ENCODE measurements around the gene TMEM119. TPM values are rescaled to one million over a fixed set of nuclear protein-coding genes. Genes with fewer than 3 reads are reported as not detected.
"Not testable (repeated sequence)": the region's sequence is repeated elsewhere in the genome, so short reads cannot be mapped to it uniquely, and the experiment has no call there.

TMEM119 gene
- total RNA-seq, 5 donors from 2014 or later (not counting 1 experiment from before 2014, with no cell fraction given), result 0.13 to 3.9 (median 0.98) TPM

GRCh38 chr12:108577458-108577857 lies 20.4 kb downstream of the TMEM119 start:
- Mint-ChIP-seq H3K27ac (peak overlapping the region in 1 of 2 donors; percentile 9), H3K36me3 (no peaks in the 10 kb centered on the region), H3K27me3 (no peaks in the 10 kb centered on the region), H3K4me3 (no peak overlapping the region), H3K4me1 (peaks cover 39 to 50% (median 47%) of the 10 kb centered on the region in 3 donors), H3K9me3 (peaks cover 0 to 10% (median 0%) of the 10 kb centered on the region in 3 donors)
- Histone ChIP-seq H3K4me1 (ENCODE audit: control insufficient read depth in 1 of 2, extremely low read depth in 1 of 2, insufficient read depth in 2 of 2, low read length in 2 of 2) (peaks cover 2 to 14% of the 10 kb centered on the region in 2 experiments), H3K36me3 (ENCODE audit: control insufficient read depth in 2 of 2, extremely low read depth in 1 of 2, insufficient read depth in 1 of 2, low read length in 1 of 2) (no peaks in the 10 kb centered on the region), H3K4me3 (ENCODE audit: control insufficient read depth in 1 of 2, extremely low read depth in 1 of 2, low read length in 1 of 2) (no peak overlapping the region), H3K27ac (ENCODE audit: low read length) (no peak overlapping the region), H3K27me3 (replicated peaks in 1 of 2; ENCODE audit: control insufficient read depth in 2 of 2, extremely low read depth in 1 of 2, insufficient read depth in 2 of 2, low read length in 1 of 2) (no peaks in the 10 kb centered on the region), H3K9me3 (no peaks in the 10 kb centered on the region)
- POLR2A ChIA-PET, result no interaction called here
- CTCF ChIA-PET, result interaction anchor here (0.6 to 1.3 kb wide), 4 partner anchors 9 to 64 kb away, joined by 3 to 4 read pairs (median 3); no protein-coding TSS in a partner anchor
- ATAC-seq (replicated peaks in 1 of 4), result no peak
- no peak for DNase-seq

- peak overlapping the region in 1 of 3 donors; percentile 65 for H3K4me3 Mint-ChIP-seq
Measured at GRCh38 chr12:108576660-108577234, 21.1 kb downstream of the TMEM119 start.

GRCh38 chr12:108575199-108575912 lies 22.5 kb downstream of the TMEM119 start:
- DNase-seq, result peak in 3 of 35 experiments; percentile 13 to 35 (median 22)
- no peaks in the 10 kb centered on the region for H3K27me3 Mint-ChIP-seq
- Histone ChIP-seq H3K27ac (ENCODE audit: low read length) (no peak overlapping the region), H3K36me3 (ENCODE audit: control insufficient read depth in 2 of 2, extremely low read depth in 1 of 2, insufficient read depth in 1 of 2, low read length in 1 of 2) (no peaks in the 10 kb centered on the region), H3K4me3 (ENCODE audit: control insufficient read depth in 1 of 2, extremely low read depth in 1 of 2, low read length in 1 of 2) (no peak overlapping the region), H3K9me3 (no peaks in the 10 kb centered on the region), H3K4me1 (ENCODE audit: control insufficient read depth in 1 of 2, extremely low read depth in 1 of 2, insufficient read depth in 2 of 2, low read length in 2 of 2) (peaks cover 13 to 33% of the 10 kb centered on the region in 2 experiments), H3K27me3 (replicated peaks in 1 of 2; ENCODE audit: control insufficient read depth in 2 of 2, extremely low read depth in 1 of 2, insufficient read depth in 2 of 2, low read length in 1 of 2) (no peaks in the 10 kb centered on the region)
- H3K36me3 Mint-ChIP-seq, result no peaks in the 10 kb centered on the region
- POLR2A ChIA-PET, result interaction anchor here in 1 of 2 donors (0.7 kb wide), 1 partner anchor 18 kb away, joined by 6 read pairs; no protein-coding TSS in a partner anchor
- WGBS (ENCODE audit: insufficient coverage), result 100% methylated on average over 1 of the region's 9 CpGs
- peak overlapping the region; percentile 31 to 65 (median 49) for H3K4me3 Mint-ChIP-seq
- peaks cover 0 to 10% (median 0%) of the 10 kb centered on the region in 3 donors for H3K9me3 Mint-ChIP-seq
- peak; percentile 50 to 84 (median 70) for ATAC-seq (replicated peaks in 1 of 4)
- peak overlapping the region; percentile 82 to 85 for H3K27ac Mint-ChIP-seq
- peaks cover 56 to 68% (median 68%) of the 10 kb centered on the region in 3 donors for H3K4me1 Mint-ChIP-seq
- CTCF ChIA-PET, result interaction anchor here in 1 of 2 donors (1.1 kb wide), 1 partner anchor 11 kb away, joined by 3 read pairs; no protein-coding TSS in a partner anchor

More at GRCh38 chr12:108576660-108577234, 21.1 kb downstream of the TMEM119 start:
- peaks cover 0 to 10% (median 0%) of the 10 kb centered on the region in 3 donors for H3K9me3 Mint-ChIP-seq
- H3K36me3 Mint-ChIP-seq, result no peaks in the 10 kb centered on the region
- POLR2A ChIA-PET, result no interaction called here
- ATAC-seq (replicated peaks in 1 of 4), result no peak
- H3K27me3 ChIP-seq (replicated peaks in 1 of 2; ENCODE audit: control insufficient read depth in 2 of 2, extremely low read depth in 1 of 2, insufficient read depth in 2 of 2, low read length in 1 of 2), result no peaks in the 10 kb centered on the region
- CTCF ChIA-PET, result interaction anchor here (0.6 to 1.3 kb wide), 4 partner anchors 8 to 41 kb away, joined by 3 read pairs; no protein-coding TSS in a partner anchor
- no peaks in the 10 kb centered on the region for H3K36me3 ChIP-seq (ENCODE audit: control insufficient read depth in 2 of 2, extremely low read depth in 1 of 2, insufficient read depth in 1 of 2, low read length in 1 of 2)
- 74% methylated on average over 4 of the region's 6 CpGs for WGBS (ENCODE audit: insufficient coverage)
- DNase-seq, result no peak
- peaks cover 45 to 56% (median 54%) of the 10 kb centered on the region in 3 donors for H3K4me1 Mint-ChIP-seq
- peaks cover 2 to 21% of the 10 kb centered on the region in 2 experiments for H3K4me1 ChIP-seq (ENCODE audit: control insufficient read depth in 1 of 2, extremely low read depth in 1 of 2, insufficient read depth in 2 of 2, low read length in 2 of 2)
- no peak overlapping the region for H3K27ac ChIP-seq (ENCODE audit: low read length)
- no peaks in the 10 kb centered on the region for H3K27me3 Mint-ChIP-seq
- no peaks in the 10 kb centered on the region for H3K9me3 ChIP-seq
- H3K4me3 ChIP-seq (ENCODE audit: control insufficient read depth in 1 of 2, extremely low read depth in 1 of 2, low read length in 1 of 2), result no peak overlapping the region
- H3K27ac Mint-ChIP-seq, result peak overlapping the region in 1 of 2 donors; percentile 55

DNA sequence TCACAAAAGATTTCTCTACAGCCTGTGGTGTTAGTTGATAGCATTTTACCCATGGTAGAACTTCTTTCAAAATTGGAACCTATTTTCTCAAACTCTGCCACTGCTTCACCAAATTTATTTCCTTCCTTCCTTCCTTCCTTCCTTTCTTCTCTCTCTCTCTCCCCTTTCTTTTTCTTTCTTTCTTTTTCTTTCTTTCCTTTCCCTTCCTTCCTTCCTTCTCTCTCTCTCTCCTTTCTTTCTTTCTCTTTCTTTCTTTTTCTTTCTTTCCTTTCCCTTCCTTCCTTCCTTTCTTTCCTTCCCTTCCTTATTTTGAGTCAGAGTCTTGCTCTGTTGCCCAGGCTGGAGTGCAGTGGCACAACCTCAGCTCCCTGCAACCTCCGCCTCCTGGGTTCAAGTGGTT lies 23.6 kb downstream of the TMEM119 start:
- CTCF ChIA-PET; H3K27me3 ChIP-seq (replicated peaks in 1 of 2; ENCODE audit: control insufficient read depth in 2 of 2, extremely low read depth in 1 of 2, insufficient read depth in 2 of 2, low read length in 1 of 2); ATAC-seq (replicated peaks in 1 of 4); H3K36me3 Mint-ChIP-seq; POLR2A ChIA-PET; H3K4me3 ChIP-seq (ENCODE audit: control insufficient read depth in 1 of 2, extremely low read depth in 1 of 2, low read length in 1 of 2); DNase-seq; H3K9me3 ChIP-seq; H3K36me3 ChIP-seq (ENCODE audit: control insufficient read depth in 2 of 2, extremely low read depth in 1 of 2, insufficient read depth in 1 of 2, low read length in 1 of 2); H3K27me3 Mint-ChIP-seq; H3K27ac ChIP-seq (ENCODE audit: low read length): not testable (repeated sequence)
- peaks cover 67 to 75% (median 75%) of the 10 kb centered on the region in 3 donors for H3K4me1 Mint-ChIP-seq
- H3K27ac Mint-ChIP-seq, result peak overlapping the region; percentile 31 to 85
- H3K4me1 ChIP-seq (ENCODE audit: control insufficient read depth in 1 of 2, extremely low read depth in 1 of 2, insufficient read depth in 2 of 2, low read length in 2 of 2), result peaks cover 21 to 43% of the 10 kb centered on the region in 2 experiments
- no CpG with 5 or more reads among the region's 1 CpG for WGBS (ENCODE audit: insufficient coverage)
- H3K4me3 Mint-ChIP-seq, result peak overlapping the region in 1 of 3 donors; percentile 65
- H3K9me3 Mint-ChIP-seq, result peaks cover 0 to 10% (median 0%) of the 10 kb centered on the region in 3 donors

DNA sequence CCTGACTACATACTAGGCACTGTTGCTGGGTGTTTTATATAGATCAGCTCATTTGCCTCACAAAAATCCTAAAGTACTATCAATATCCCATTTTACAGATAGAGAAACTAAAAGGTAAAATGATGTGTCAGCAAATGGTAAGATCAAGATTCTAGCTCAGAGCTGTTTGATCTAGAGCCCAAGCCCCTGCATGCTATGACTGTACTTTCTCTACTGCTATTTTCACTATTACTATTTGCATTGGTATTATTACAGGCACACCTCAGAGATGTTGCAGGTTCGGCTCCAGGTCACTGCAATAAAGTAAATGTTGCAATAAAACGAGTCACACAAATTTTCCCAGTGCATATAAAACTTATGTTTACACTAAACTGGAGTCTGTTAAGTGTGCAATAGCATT lies 24.6 kb downstream of the TMEM119 start:
- no CpG with 5 or more reads among the region's 2 CpGs for WGBS (ENCODE audit: insufficient coverage)
- H3K4me1 Mint-ChIP-seq, result peaks cover 76 to 85% (median 80%) of the 10 kb centered on the region in 3 donors
- ATAC-seq (replicated peaks in 1 of 4), result no peak
- H3K36me3 ChIP-seq (ENCODE audit: control insufficient read depth in 2 of 2, extremely low read depth in 1 of 2, insufficient read depth in 1 of 2, low read length in 1 of 2), result peaks cover 0 to 7% of the 10 kb centered on the region in 2 donors
- peaks cover 0 to 2% (median 0%) of the 10 kb centered on the region in 3 donors for H3K9me3 Mint-ChIP-seq
- ChIA-PET POLR2A (no interaction called here), CTCF (interaction anchor here (0.6 to 1.3 kb wide), 5 partner anchors 9 to 536 kb away, joined by 3 to 6 read pairs (median 4); no protein-coding TSS in a partner anchor)
- DNase-seq, result no peak
- H3K27me3 ChIP-seq (replicated peaks in 1 of 2; ENCODE audit: control insufficient read depth in 2 of 2, extremely low read depth in 1 of 2, insufficient read depth in 2 of 2, low read length in 1 of 2), result no peaks in the 10 kb centered on the region
- H3K4me3 ChIP-seq (ENCODE audit: control insufficient read depth in 1 of 2, extremely low read depth in 1 of 2, low read length in 1 of 2), result no peak overlapping the region
- peaks cover 6% of the 10 kb centered on the region for H3K36me3 Mint-ChIP-seq
- H3K9me3 ChIP-seq, result no peaks in the 10 kb centered on the region
- H3K27me3 Mint-ChIP-seq, result no peaks in the 10 kb centered on the region
- H3K27ac Mint-ChIP-seq, result peak overlapping the region in 1 of 2 donors; percentile 98
- no peak overlapping the region for H3K27ac ChIP-seq (ENCODE audit: low read length)
- no peak overlapping the region for H3K4me3 Mint-ChIP-seq
- H3K4me1 ChIP-seq (ENCODE audit: control insufficient read depth in 1 of 2, extremely low read depth in 1 of 2, insufficient read depth in 2 of 2, low read length in 2 of 2), result peaks cover 28 to 50% of the 10 kb centered on the region in 2 experiments

DNA sequence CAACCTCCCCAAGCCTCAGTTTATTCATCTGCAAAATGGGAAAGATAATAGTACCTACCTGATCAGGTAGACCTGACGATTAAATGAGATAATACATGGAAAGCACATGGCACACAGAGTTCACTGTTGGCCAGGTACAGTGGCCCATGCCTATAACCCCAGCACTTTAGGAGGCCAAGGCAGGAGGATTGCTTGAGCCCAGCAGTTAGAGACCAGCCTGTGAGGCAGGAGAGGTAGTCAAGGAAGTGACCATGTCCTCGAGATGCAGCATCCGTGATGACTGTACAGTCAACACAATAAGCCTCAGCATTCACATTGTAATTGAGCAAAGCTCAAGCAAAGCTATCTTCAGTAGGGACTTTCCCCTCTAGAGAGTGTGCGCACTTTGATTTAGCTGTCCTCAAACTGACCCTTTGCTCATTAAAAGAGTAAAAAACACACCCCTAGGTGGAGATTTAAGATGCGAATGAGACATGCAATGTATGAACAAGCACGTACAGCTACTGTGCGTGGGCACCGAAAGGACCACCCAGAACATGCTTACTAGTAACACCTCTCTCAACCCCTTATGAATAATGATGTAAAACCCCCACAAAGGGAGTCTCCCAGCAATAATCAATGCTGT lies 25.6 kb downstream of the TMEM119 start:
- peaks cover 11% of the 10 kb centered on the region for H3K36me3 Mint-ChIP-seq
- no peaks in the 10 kb centered on the region for H3K27me3 Mint-ChIP-seq
- 70% methylated on average over 3 of the region's 8 CpGs for WGBS (ENCODE audit: insufficient coverage)
- H3K9me3 Mint-ChIP-seq, result no peaks in the 10 kb centered on the region
- H3K27me3 ChIP-seq (replicated peaks in 1 of 2; ENCODE audit: control insufficient read depth in 2 of 2, extremely low read depth in 1 of 2, insufficient read depth in 2 of 2, low read length in 1 of 2), result no peaks in the 10 kb centered on the region
- peak overlapping the region; percentile 21 for H3K27ac ChIP-seq (ENCODE audit: low read length)
- H3K4me1 ChIP-seq (ENCODE audit: control insufficient read depth in 1 of 2, extremely low read depth in 1 of 2, insufficient read depth in 2 of 2, low read length in 2 of 2), result peaks cover 38 to 56% of the 10 kb centered on the region in 2 experiments
- DNase-seq, result peak in 1 of 35 experiments; percentile 16
- ChIA-PET CTCF (interaction anchor here (1.0 to 1.1 kb wide), 3 partner anchors 8 to 61 kb away, joined by 3 to 4 read pairs (median 4); partner anchors contain the start of gene SELPLG (in 1 of the 2)), POLR2A (interaction anchor here in 1 of 2 donors (0.6 kb wide), 2 partner anchors 11 to 23 kb away, joined by 3 to 15 read pairs; partner anchors contain the start of gene SART3)
- no peak overlapping the region for H3K4me3 ChIP-seq (ENCODE audit: control insufficient read depth in 1 of 2, extremely low read depth in 1 of 2, low read length in 1 of 2)
- H3K27ac Mint-ChIP-seq, result peak overlapping the region; percentile 88 to 98
- H3K4me3 Mint-ChIP-seq, result peak overlapping the region in 1 of 3 donors; percentile 15
- H3K36me3 ChIP-seq (ENCODE audit: control insufficient read depth in 2 of 2, extremely low read depth in 1 of 2, insufficient read depth in 1 of 2, low read length in 1 of 2), result peaks cover 0 to 17% of the 10 kb centered on the region in 2 donors
- H3K9me3 ChIP-seq, result no peaks in the 10 kb centered on the region
- peaks cover 85 to 91% (median 90%) of the 10 kb centered on the region in 3 donors for H3K4me1 Mint-ChIP-seq
- ATAC-seq (replicated peaks in 1 of 4), result no peak

Measured in T-cell (primary cell).